Stimulated activated CD4-positive, alpha-beta T cell treated with anti-CD3 and anti-CD28 coated beads, TNF-alpha, amount 100 ng/mL, for 1 hour (primary cell): ENCODE measurements around the gene SKP1.

Experiments
- DNase-seq, 3 donors: peaks; one replicate each; pipeline ENCODE4 v3.0.0-alpha.2; 2020; ENCODE audit warnings: low read depth in 3 of 3, low spot score in 1 of 3

Gene SKP1

GRCh38 chr5:134130239-134130945 is 46.4 kb downstream of the SKP1 start:
- no peak for DNase-seq

- no peak for DNase-seq
These were observed 47.1 kb downstream of the SKP1 start for GRCh38 chr5:134129411-134130238.

- DNase-seq = no peak
These were observed 48.1 kb downstream of the SKP1 start for GRCh38 chr5:134128648-134128995.

- DNase-seq = no peak
These were observed 48.6 kb downstream of the SKP1 start for GRCh38 chr5:134127988-134128647.

- DNase-seq = no peak
These were observed 49.3 kb downstream of the SKP1 start for GRCh38 chr5:134127376-134127861.

- no peak for DNase-seq
These were observed 51.4 kb downstream of the SKP1 start for GRCh38 chr5:134125039-134126015.

- no peak for DNase-seq
These were observed 52.3 kb downstream of the SKP1 start for GRCh38 chr5:134124289-134125038.

- no peak for DNase-seq
These were observed 53.4 kb downstream of the SKP1 start for GRCh38 chr5:134123360-134123759.

GRCh38 chr5:134122530-134122929 is 54.2 kb downstream of the SKP1 start:
- no peak for DNase-seq

- no peak for DNase-seq
These were observed 56.2 kb downstream of the SKP1 start for GRCh38 chr5:134120386-134121138.

- DNase-seq = no peak
These were observed 57.0 kb downstream of the SKP1 start for GRCh38 chr5:134119720-134120119.

GRCh38 chr5:134118212-134118835 is 58.4 kb downstream of the SKP1 start:
- DNase-seq = no peak

GRCh38 chr5:134116789-134117761 is 59.7 kb downstream of the SKP1 start:
- no peak for DNase-seq

- no peak for DNase-seq
These were observed 60.5 kb downstream of the SKP1 start for GRCh38 chr5:134116286-134116685.

- no peak for DNase-seq
These were observed 61.0 kb downstream of the SKP1 start for GRCh38 chr5:134115806-134116175.

GRCh38 chr5:134114886-134115805 is 61.6 kb downstream of the SKP1 start:
- DNase-seq = peak; percentile 65 to 77 (median 74)
